Gastrocnemius medialis (tissue), 4 donors: ENCODE measurements around the gene NLRX1.

ENCODE experiments used
- CTCF ChIP-seq, 5 experiments: fragments of 450-650 bp in 3 of 5; fragments of 200-600 bp in 2 of 5; sonication (generic) in 2 of 5; IDR thresholded peaks in 4 of 5; conservative IDR thresholded peaks in 1 of 5; 1 replicate in 4 of 5; 2 replicates in 1 of 5; pipeline ENCODE4 v1.5.1; 2016 to 2019; ENCODE audit warnings: antibody characterized with exemption in 5 of 5, mild to moderate bottlenecking in 3 of 5, moderate library complexity in 3 of 5
- POLR2A ChIP-seq, 2 donors: fragments of 450-650 bp; IDR thresholded peaks; one replicate each; pipeline ENCODE4 v1.6.1; 2017; ENCODE audit warnings: antibody characterized with exemption in 2 of 2, mild to moderate bottlenecking in 2 of 2, moderate library complexity in 2 of 2

GRCh38 chr11:119148720-119149017 is 19.9 kb upstream of the NLRX1 start:
- TF ChIP-seq CTCF (IDR thresholded peaks at IDR 0.05 in 4 of 5, conservative IDR thresholded peaks at IDR 0.05 in 1 of 5) (no peak), POLR2A (IDR thresholded peaks at IDR 0.05) (no peak)
